Fibroblast of villous mesenchyme (primary cell): ENCODE results near the gene PAFAH1B1. TPM values are rescaled to one million over a fixed set of nuclear protein-coding genes. Genes with fewer than 3 reads are reported as not detected.
"Not testable (repeated sequence)": the region's sequence is repeated elsewhere in the genome, so short reads cannot be mapped to it uniquely, and the experiment has no call there.

ENCODE experiments used
- DNase-seq: peaks from one replicate; pipeline ENCODE4 v3.0.0-alpha.2; 2010; ENCODE audit warnings: low read depth
- H3K4me3 ChIP-seq: 2 replicates; pipeline ENCODE4 v1.5.1; 2011; ENCODE audit warnings: low read depth, mild to moderate bottlenecking, low read length
- total RNA-seq: library from RNA; depleted of rRNA; stranded (reverse); fragments of >200 nt; gene quantifications from 2 replicates; pipeline ENCODE4 v1.2.3, GENCODE V29; 2012
- TF ChIP-seq, protein P1 (sequence below): IDR thresholded peaks from 2 replicates; pipeline ENCODE4 v1.5.1; 2012; ENCODE audit warnings: low read depth, mild to moderate bottlenecking, low read length; ENCODE audit not compliant: insufficient read depth

Gene PAFAH1B1
- total RNA-seq, 1 donor: 141 TPM

GRCh38 chr17:2656283-2656682 lies 62.8 kb downstream of the PAFAH1B1 start:
- no peak for DNase-seq
- TF ChIP-seq, protein P1, sequence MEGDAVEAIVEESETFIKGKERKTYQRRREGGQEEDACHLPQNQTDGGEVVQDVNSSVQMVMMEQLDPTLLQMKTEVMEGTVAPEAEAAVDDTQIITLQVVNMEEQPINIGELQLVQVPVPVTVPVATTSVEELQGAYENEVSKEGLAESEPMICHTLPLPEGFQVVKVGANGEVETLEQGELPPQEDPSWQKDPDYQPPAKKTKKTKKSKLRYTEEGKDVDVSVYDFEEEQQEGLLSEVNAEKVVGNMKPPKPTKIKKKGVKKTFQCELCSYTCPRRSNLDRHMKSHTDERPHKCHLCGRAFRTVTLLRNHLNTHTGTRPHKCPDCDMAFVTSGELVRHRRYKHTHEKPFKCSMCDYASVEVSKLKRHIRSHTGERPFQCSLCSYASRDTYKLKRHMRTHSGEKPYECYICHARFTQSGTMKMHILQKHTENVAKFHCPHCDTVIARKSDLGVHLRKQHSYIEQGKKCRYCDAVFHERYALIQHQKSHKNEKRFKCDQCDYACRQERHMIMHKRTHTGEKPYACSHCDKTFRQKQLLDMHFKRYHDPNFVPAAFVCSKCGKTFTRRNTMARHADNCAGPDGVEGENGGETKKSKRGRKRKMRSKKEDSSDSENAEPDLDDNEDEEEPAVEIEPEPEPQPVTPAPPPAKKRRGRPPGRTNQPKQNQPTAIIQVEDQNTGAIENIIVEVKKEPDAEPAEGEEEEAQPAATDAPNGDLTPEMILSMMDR: no peak
- H3K4me3 ChIP-seq: no peak overlapping the region

DNA sequence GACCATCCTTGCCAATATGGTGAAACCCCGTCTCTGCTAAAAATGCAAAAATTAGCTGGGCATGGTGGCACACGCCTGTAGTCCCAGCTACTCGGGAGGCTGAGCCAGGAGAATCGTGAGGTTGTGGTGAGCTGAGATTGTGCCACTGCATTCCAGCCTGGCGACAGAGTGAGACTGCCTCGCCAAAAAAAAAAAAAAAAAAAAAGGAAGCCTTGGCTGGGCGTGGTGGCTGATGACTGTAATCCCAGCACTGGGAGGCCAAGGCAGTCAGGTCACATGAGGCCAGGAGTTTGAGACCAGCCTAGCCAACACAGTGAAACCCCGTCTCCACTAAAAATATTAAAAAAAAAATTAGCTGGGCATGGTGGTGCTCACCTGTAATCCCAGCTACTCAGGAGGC lies 65.9 kb downstream of the PAFAH1B1 start:
- peak; percentile 20 for DNase-seq
- not testable (repeated sequence) for H3K4me3 ChIP-seq

DNA sequence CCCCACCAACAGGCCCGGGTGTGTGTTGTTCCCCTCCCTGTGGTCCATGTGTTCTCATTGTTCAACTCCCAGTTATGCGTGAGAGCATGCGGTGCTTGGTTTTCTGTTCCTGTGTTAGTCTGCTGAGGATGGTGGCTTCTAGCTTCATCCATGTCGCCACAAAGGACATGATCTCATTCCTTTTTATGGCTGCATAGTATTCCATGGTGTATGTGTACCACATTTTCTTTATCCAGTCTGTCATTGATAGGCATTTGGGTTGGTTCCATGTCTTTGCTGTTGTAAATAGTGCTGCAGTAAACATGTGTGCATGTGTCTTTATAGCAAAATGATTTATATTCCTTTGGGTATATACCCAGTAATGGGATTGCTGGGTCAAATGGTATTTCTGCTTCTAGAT lies 67.0 kb downstream of the PAFAH1B1 start:
- not testable (repeated sequence) for H3K4me3 ChIP-seq

GRCh38 chr17:2672026-2672425 lies 78.6 kb downstream of the PAFAH1B1 start:
- TF ChIP-seq, protein P1: no peak
- DNase-seq: no peak
- no peak overlapping the region for H3K4me3 ChIP-seq

More for the DNA sequence above, 67.0 kb downstream of the PAFAH1B1 start:
- not testable (repeated sequence) for DNase-seq

DNA sequence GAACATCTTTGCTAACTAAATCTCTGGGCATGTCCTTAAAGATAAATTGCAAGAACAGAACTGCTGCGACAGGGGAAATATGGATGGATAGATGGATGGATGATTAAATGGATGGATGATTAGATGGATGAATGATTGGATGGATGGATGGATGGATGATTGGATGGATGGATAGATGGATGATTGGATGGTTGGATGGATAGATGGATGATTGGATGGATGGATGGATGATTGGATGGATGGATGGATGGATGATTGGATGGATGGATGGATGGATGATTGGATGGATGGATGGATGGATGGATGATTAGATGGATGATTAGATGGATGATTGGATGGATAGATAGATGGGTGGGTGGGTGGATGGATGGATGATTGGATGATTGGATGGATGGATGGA lies 85.8 kb downstream of the PAFAH1B1 start:
- not testable (repeated sequence) for DNase-seq, H3K4me3 ChIP-seq

DNA sequence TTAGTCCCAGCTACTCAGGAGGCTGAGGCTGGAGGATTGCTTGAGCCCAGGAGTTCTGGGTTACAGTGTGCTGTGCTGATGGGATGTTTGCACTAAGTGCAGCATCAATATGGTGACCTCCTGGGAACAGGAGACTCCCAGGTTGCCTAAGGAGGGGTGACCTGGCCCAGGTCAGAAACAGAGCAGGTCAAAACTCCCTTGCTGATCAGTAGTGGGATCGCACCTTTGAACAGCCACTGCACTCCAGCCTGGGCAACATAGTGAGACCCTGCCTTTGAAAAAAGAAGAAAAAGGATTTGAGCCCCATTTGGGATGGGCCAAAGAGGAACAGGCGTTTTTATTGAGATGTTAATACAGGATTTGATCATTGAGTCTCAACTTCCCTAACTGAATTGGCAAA lies 87.5 kb downstream of the PAFAH1B1 start:
- no peak for DNase-seq
- TF ChIP-seq, protein P1: no peak
- no peak overlapping the region for H3K4me3 ChIP-seq

- DNase-seq: no peak
- TF ChIP-seq, protein P1: no peak
- H3K4me3 ChIP-seq: no peak overlapping the region
These were observed 88.2 kb downstream of the PAFAH1B1 start for GRCh38 chr17:2681650-2682049.

- TF ChIP-seq, protein P1: no peak
- no peak for DNase-seq
- H3K4me3 ChIP-seq: no peak overlapping the region
These were observed 88.9 kb downstream of the PAFAH1B1 start for GRCh38 chr17:2682176-2682938.
